Measurements from ENCODE around the gene WTAP. TPM values are rescaled to one million over a fixed set of nuclear protein-coding genes. Genes with fewer than 3 reads are reported as not detected.
"Not testable (repeated sequence)": the region's sequence is repeated elsewhere in the genome, so short reads cannot be mapped to it uniquely, and the experiment has no call there.

The WTAP gene
- total RNA-seq, 2 experiments from 2014 or later: 211 to 227 TPM

GRCh38 chr6:159745081-159745480 lies 17.8 kb downstream of the WTAP start:
- Mint-ChIP-seq H3K4me1 (ENCODE audit: low read depth) (peaks cover 43% of the 10 kb centered on the region), H3K4me3 (no peak overlapping the region), H3K9me3 (no peaks in the 10 kb centered on the region), H3K36me3 (ENCODE audit: low read depth) (peaks cover 95% of the 10 kb centered on the region), H3K27me3 (no peaks in the 10 kb centered on the region), H3K27ac (peak overlapping the region; percentile 61)
- H3K9me3 ChIP-seq (ENCODE audit: control insufficient read depth in 1 of 2, insufficient read depth in 1 of 2, low read length in 2 of 2): no peaks in the 10 kb centered on the region
- H3K27ac ChIP-seq (ENCODE audit: low read depth in 1 of 2, low read length in 2 of 2): no peak overlapping the region
- no peak overlapping the region for H3K4me3 ChIP-seq (ENCODE audit: low read length)
- H3K4me1 ChIP-seq (ENCODE audit: insufficient read depth, low read length): no peaks in the 10 kb centered on the region
- intact Hi-C loops (cut with DNase I, micrococcal nuclease): loop anchor here in 1 of 2 experiments (2.0 kb wide), 1 partner anchor 16 kb away; no protein-coding TSS in a partner anchor
- ATAC-seq (ENCODE audit: poor library complexity) (no peak), DNase-seq (no peak)
- H3K36me3 ChIP-seq (ENCODE audit: insufficient read depth, low read length): peaks cover 96% of the 10 kb centered on the region
- POLR2A ChIA-PET: interaction anchor here (1.8 kb wide), 1 partner anchor 16 kb away, joined by 7 read pairs; the partner anchor contains the start of gene ACAT2
- H3K27me3 ChIP-seq (ENCODE audit: control insufficient read depth in 1 of 2, insufficient read depth in 2 of 2, low read length in 2 of 2): no peaks in the 10 kb centered on the region
- CTCF ChIA-PET: no interaction called here
- TF ChIP-seq CTCF (IDR thresholded peaks at IDR 0.05): no peak

- ATAC-seq (ENCODE audit: poor library complexity) (no peak), DNase-seq (no peak)
- ChIA-PET CTCF (interaction anchor here (0.9 kb wide), 1 partner anchor 55 kb away, joined by 3 read pairs; no protein-coding TSS in a partner anchor), POLR2A (interaction anchor here (0.6 to 2.1 kb wide), 2 partner anchors 20 to 43 kb away, joined by 3 to 5 read pairs; partner anchors contain the start of gene WTAP)
- no peaks in the 10 kb centered on the region for H3K9me3 ChIP-seq (ENCODE audit: control insufficient read depth in 1 of 2, insufficient read depth in 1 of 2, low read length in 2 of 2)
- H3K27ac ChIP-seq (ENCODE audit: low read depth in 1 of 2, low read length in 2 of 2): no peak overlapping the region
- peaks cover 96% of the 10 kb centered on the region for H3K36me3 Mint-ChIP-seq (ENCODE audit: low read depth)
- H3K4me1 Mint-ChIP-seq (ENCODE audit: low read depth): peaks cover 34% of the 10 kb centered on the region
- no peak overlapping the region for H3K27ac Mint-ChIP-seq
- no peak overlapping the region for H3K4me3 Mint-ChIP-seq
- TF ChIP-seq CTCF (IDR thresholded peaks at IDR 0.05): no peak
- H3K36me3 ChIP-seq (ENCODE audit: insufficient read depth, low read length): peaks cover 95% of the 10 kb centered on the region
- H3K27me3 ChIP-seq (ENCODE audit: control insufficient read depth in 1 of 2, insufficient read depth in 2 of 2, low read length in 2 of 2): no peaks in the 10 kb centered on the region
- no peaks in the 10 kb centered on the region for H3K27me3 Mint-ChIP-seq
- intact Hi-C loops (cut with DNase I, micrococcal nuclease): no loop called here
- H3K4me1 ChIP-seq (ENCODE audit: insufficient read depth, low read length): no peaks in the 10 kb centered on the region
- no peak overlapping the region for H3K4me3 ChIP-seq (ENCODE audit: low read length)
- H3K9me3 Mint-ChIP-seq: no peaks in the 10 kb centered on the region
Observed at GRCh38 chr6:159746759-159747158, 19.5 kb downstream of the WTAP start.

GRCh38 chr6:159748127-159748526 lies 20.8 kb downstream of the WTAP start:
- H3K4me1 ChIP-seq (ENCODE audit: insufficient read depth, low read length); H3K27me3 ChIP-seq (ENCODE audit: control insufficient read depth in 1 of 2, insufficient read depth in 2 of 2, low read length in 2 of 2); H3K4me3 ChIP-seq (ENCODE audit: low read length); DNase-seq; ATAC-seq (ENCODE audit: poor library complexity); H3K9me3 Mint-ChIP-seq; H3K9me3 ChIP-seq (ENCODE audit: control insufficient read depth in 1 of 2, insufficient read depth in 1 of 2, low read length in 2 of 2); H3K27me3 Mint-ChIP-seq; H3K27ac Mint-ChIP-seq; intact Hi-C loops (cut with DNase I, micrococcal nuclease); H3K27ac ChIP-seq (ENCODE audit: low read depth in 1 of 2, low read length in 2 of 2); H3K4me3 Mint-ChIP-seq: not testable (repeated sequence)
- H3K36me3 Mint-ChIP-seq (ENCODE audit: low read depth): peaks cover 97% of the 10 kb centered on the region
- POLR2A ChIA-PET: interaction anchor here (1.1 to 2.1 kb wide), 2 partner anchors 14 to 21 kb away, joined by 3 to 5 read pairs; partner anchors contain the start of genes ACAT2 and WTAP
- CTCF ChIA-PET: interaction anchor here (1.0 kb wide), 1 partner anchor 10 kb away, joined by 3 read pairs; no protein-coding TSS in a partner anchor
- H3K4me1 Mint-ChIP-seq (ENCODE audit: low read depth): peaks cover 30% of the 10 kb centered on the region
- peaks cover 94% of the 10 kb centered on the region for H3K36me3 ChIP-seq (ENCODE audit: insufficient read depth, low read length)

GRCh38 chr6:159751448-159751847 lies 24.1 kb downstream of the WTAP start:
- peak overlapping the region; percentile 39 for H3K27ac Mint-ChIP-seq

More at GRCh38 chr6:159751448-159751847, 24.1 kb downstream of the WTAP start:
- Histone ChIP-seq H3K36me3 (ENCODE audit: insufficient read depth, low read length) (peaks cover 93% of the 10 kb centered on the region), H3K4me1 (ENCODE audit: insufficient read depth, low read length) (no peaks in the 10 kb centered on the region), H3K27me3 (ENCODE audit: control insufficient read depth in 1 of 2, insufficient read depth in 2 of 2, low read length in 2 of 2) (no peaks in the 10 kb centered on the region), H3K27ac (ENCODE audit: low read depth in 1 of 2, low read length in 2 of 2) (no peak overlapping the region), H3K4me3 (ENCODE audit: low read length) (no peak overlapping the region), H3K9me3 (ENCODE audit: control insufficient read depth in 1 of 2, insufficient read depth in 1 of 2, low read length in 2 of 2) (no peaks in the 10 kb centered on the region)
- Mint-ChIP-seq H3K4me1 (ENCODE audit: low read depth) (peaks cover 14% of the 10 kb centered on the region), H3K27me3 (no peaks in the 10 kb centered on the region), H3K9me3 (no peaks in the 10 kb centered on the region), H3K4me3 (no peak overlapping the region), H3K36me3 (ENCODE audit: low read depth) (peaks cover 97% of the 10 kb centered on the region)
- DNase-seq (no peak), ATAC-seq (ENCODE audit: poor library complexity) (no peak)
- ChIA-PET POLR2A (interaction anchor here (0.8 to 2.2 kb wide), 5 partner anchors 9 to 39 kb away, joined by 3 to 6 read pairs (median 5); partner anchors contain the start of genes ACAT2, MRPL18 and WTAP), CTCF (interaction anchor here (1.1 kb wide), 1 partner anchor 12 kb away, joined by 4 read pairs; no protein-coding TSS in a partner anchor)
- intact Hi-C loops (cut with DNase I, micrococcal nuclease): no loop called here
- no peak for TF ChIP-seq CTCF (IDR thresholded peaks at IDR 0.05)

All from CD4-positive, alpha-beta T cell (primary cell).